K562 (cell line): Measurements from ENCODE around the gene NETO1.

ENCODE experiments used
- ARNT ChIP-seq, 2 experiments: fragments of 450-650 bp; IDR thresholded peaks; 2 replicates each; pipeline ENCODE4 v1.6.1; 2016; ENCODE audit warnings: mild to moderate bottlenecking in 1 of 2
- CHD2 ChIP-seq: IDR thresholded peaks from 2 replicates; pipeline ENCODE4 v1.6.1; 2011; ENCODE audit warnings: low read depth, low read length
- CTBP1 ChIP-seq: fragments of 450-650 bp; IDR thresholded peaks from 2 replicates; pipeline ENCODE4 v1.6.1; 2016; ENCODE audit warnings: borderline replicate concordance
- CTCF ChIP-seq, 3 experiments: IDR thresholded peaks in 2 of 3; conservative IDR thresholded peaks in 1 of 3; 2 replicates each; pipeline ENCODE4 v1.5.1; 2011 to 2012; ENCODE audit warnings: low read length in 3 of 3, mild to moderate bottlenecking in 3 of 3, control low read depth in 2 of 3, improper control_type of control experiment in 1 of 3, inconsistent platforms in 1 of 3, low read depth in 1 of 3, mixed read lengths in 1 of 3, moderate library complexity in 1 of 3; ENCODE audit not compliant: insufficient read depth in 2 of 3
- FOSL1 ChIP-seq: fragments of 200-800 bp; sonication (Bioruptor generic); conservative IDR thresholded peaks from 2 replicates; pipeline ENCODE4 v1.6.1; 2016; ENCODE audit warnings: missing genetic modification characterization, missing compliant biosample characterization
- HMGN3 ChIP-seq: IDR thresholded peaks from 2 replicates; pipeline ENCODE4 v1.6.1; 2011; ENCODE audit warnings: borderline replicate concordance, low read depth, mild to moderate bottlenecking, mixed read lengths, low read length; ENCODE audit not compliant: insufficient read length; ENCODE audit errors: extremely low read depth
- JUND ChIP-seq, 2 experiments: IDR thresholded peaks; 2 replicates in 1 of 2; 3 replicates in 1 of 2; pipeline ENCODE4 v1.6.1; 2011; ENCODE audit warnings: borderline replicate concordance in 2 of 2, low read depth in 2 of 2, low read length in 2 of 2, improper control_type of control experiment in 1 of 2, missing biosample characterization in 1 of 2, missing genetic modification characterization in 1 of 2, missing genetic modification reagents in 1 of 2
- NR1H2 ChIP-seq: sonication (generic); formaldehyde crosslinking; IDR thresholded peaks from 2 replicates; pipeline ENCODE4 v1.4.0; 2020; ENCODE audit warnings: mild to moderate bottlenecking, missing genetic modification reagents
- POLR2G ChIP-seq: fragments of 200-400 bp; formaldehyde crosslinking; IDR thresholded peaks from 2 replicates; pipeline ENCODE4 v1.6.1; 2017; ENCODE audit warnings: low read depth, mild to moderate bottlenecking, antibody characterized with exemption, low read length, moderate library complexity
- RAD21 ChIP-seq, 2 experiments: fragments of 250-450 bp in 1 of 2; fragments of 450-650 bp in 1 of 2; sonication (Bioruptor Pico) in 1 of 2; formaldehyde crosslinking in 1 of 2; IDR thresholded peaks in 1 of 2; conservative IDR thresholded peaks in 1 of 2; 2 replicates each; pipeline versions ENCODE4 v1.4.0 to v1.8.0; 2020 to 2022; ENCODE audit warnings: mild to moderate bottlenecking in 2 of 2, moderate library complexity in 1 of 2
- SMC3 ChIP-seq: conservative IDR thresholded peaks from 2 replicates; pipeline ENCODE4 v1.6.1; 2011; ENCODE audit warnings: low read depth, low read length, improper control_type of control experiment; ENCODE audit not compliant: insufficient read depth
- SUPT5H ChIP-seq: fragments of 450-650 bp; IDR thresholded peaks from 2 replicates; pipeline ENCODE4 v1.6.1; 2016
- YY1 ChIP-seq, 3 experiments: IDR thresholded peaks; 2 replicates each; pipeline ENCODE4 v1.6.1; 2011; ENCODE audit warnings: low read length in 2 of 3, mild to moderate bottlenecking in 2 of 3, moderate library complexity in 2 of 3, borderline replicate concordance in 1 of 3, control low read depth in 1 of 3, low read depth in 1 of 3; ENCODE audit not compliant: insufficient read depth in 3 of 3, insufficient replicate concordance in 2 of 3, control insufficient read depth in 1 of 3, insufficient read length in 1 of 3; ENCODE audit errors: extremely low read depth in 1 of 3
- ZBTB12 ChIP-seq: fragments of 250-450 bp; sonication (Bioruptor Pico); IDR thresholded peaks from 2 replicates; pipeline ENCODE4 v1.4.0; 2020

GRCh38 chr18:72843743-72844142 is 24.0 kb downstream of the NETO1 start:
- TF ChIP-seq SUPT5H (no peak), FOSL1 (tag) (no peak), POLR2G (no peak), CTCF (IDR thresholded peaks at IDR 0.05 in 2 of 3, conservative IDR thresholded peaks at IDR 0.05 in 1 of 3; ENCODE audit: insufficient read depth in 2 of 3, low read depth in 1 of 3, low read length in 3 of 3) (no peak), YY1 (IDR thresholded peaks at IDR 0.05; ENCODE audit: borderline replicate concordance in 1 of 3, control insufficient read depth in 1 of 3, extremely low read depth in 1 of 3, insufficient read depth in 3 of 3, insufficient read length in 1 of 3, insufficient replicate concordance in 2 of 3, low read depth in 1 of 3, low read length in 2 of 3) (no peak), HMGN3 (no peak), SMC3 (no peak), RAD21 (CRISPR knock-in tag; conservative IDR thresholded peaks at IDR 0.05 in 1 of 2, IDR thresholded peaks at IDR 0.05 in 1 of 2) (no peak), JUND (IDR thresholded peaks at IDR 0.05; ENCODE audit: borderline replicate concordance, low read depth, low read length) (no peak), JUND (tag; IDR thresholded peaks at IDR 0.05; ENCODE audit: borderline replicate concordance, low read depth, low read length) (no peak), ZBTB12 (CRISPR knock-in tag) (no peak), NR1H2 (no peak), ARNT (IDR thresholded peaks at IDR 0.05) (no peak), CHD2 (no peak), CTBP1 (no peak)
